ENCODE results near the gene STARD13.

DNA sequence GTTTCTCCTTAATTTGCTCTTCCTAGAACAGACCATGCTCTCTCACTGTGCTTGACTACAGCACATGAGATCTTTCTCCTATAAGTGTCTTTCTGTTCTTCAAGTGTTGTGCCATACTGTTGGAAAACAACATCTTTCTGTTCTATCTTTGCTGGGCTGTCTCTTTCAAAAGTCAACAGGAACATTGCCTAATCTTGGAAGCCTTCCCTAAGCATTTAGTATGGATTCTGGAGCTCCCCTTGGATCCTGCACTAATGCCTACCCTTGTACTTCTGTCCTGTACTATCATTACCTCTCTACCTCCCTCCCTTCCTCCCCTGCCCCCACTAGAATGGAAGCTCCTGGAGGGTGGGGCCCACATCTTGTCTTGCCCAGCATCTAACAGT, 26.8 kb downstream of the STARD13 start:
- TF ChIP-seq, protein P1, sequence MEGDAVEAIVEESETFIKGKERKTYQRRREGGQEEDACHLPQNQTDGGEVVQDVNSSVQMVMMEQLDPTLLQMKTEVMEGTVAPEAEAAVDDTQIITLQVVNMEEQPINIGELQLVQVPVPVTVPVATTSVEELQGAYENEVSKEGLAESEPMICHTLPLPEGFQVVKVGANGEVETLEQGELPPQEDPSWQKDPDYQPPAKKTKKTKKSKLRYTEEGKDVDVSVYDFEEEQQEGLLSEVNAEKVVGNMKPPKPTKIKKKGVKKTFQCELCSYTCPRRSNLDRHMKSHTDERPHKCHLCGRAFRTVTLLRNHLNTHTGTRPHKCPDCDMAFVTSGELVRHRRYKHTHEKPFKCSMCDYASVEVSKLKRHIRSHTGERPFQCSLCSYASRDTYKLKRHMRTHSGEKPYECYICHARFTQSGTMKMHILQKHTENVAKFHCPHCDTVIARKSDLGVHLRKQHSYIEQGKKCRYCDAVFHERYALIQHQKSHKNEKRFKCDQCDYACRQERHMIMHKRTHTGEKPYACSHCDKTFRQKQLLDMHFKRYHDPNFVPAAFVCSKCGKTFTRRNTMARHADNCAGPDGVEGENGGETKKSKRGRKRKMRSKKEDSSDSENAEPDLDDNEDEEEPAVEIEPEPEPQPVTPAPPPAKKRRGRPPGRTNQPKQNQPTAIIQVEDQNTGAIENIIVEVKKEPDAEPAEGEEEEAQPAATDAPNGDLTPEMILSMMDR (IDR thresholded peaks at IDR 0.05): no peak
- no peak for TF ChIP-seq POLR2A (IDR thresholded peaks at IDR 0.05)
